ENCODE results near the gene ZNF460.

DNA sequence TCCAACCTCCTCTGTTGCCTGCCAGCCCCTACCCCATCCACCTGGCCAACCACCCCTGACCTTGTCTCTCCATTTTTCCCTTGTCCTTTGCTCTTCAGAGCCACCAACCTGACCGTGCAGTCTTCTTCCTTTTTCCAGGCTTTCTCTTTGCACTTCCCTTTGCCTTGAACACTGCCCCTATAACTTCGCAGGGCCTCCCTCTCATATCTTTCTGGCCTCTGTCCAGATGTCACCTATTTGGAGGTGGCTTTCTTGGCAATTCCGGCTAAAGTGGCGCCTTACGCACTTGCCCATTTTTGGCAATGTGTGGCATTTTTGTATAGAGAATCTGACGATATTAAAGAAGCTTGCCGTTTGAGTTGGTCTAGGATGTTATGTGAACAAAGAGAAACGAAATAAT is 40.8 kb downstream of the ZNF460 start:
- TF ChIP-seq CTCF (IDR thresholded peaks at IDR 0.05) (peak in 1 of 3 donors; percentile 2), POLR2A (IDR thresholded peaks at IDR 0.05) (no peak)
